Fibroblast of gingiva (primary cell): ENCODE measurements around the gene PHACTR3.

Experiments
- DNase-seq: peaks from one replicate; pipeline ENCODE4 v3.0.0-alpha.2; 2011; ENCODE audit warnings: low read depth

The PHACTR3 gene

DNA sequence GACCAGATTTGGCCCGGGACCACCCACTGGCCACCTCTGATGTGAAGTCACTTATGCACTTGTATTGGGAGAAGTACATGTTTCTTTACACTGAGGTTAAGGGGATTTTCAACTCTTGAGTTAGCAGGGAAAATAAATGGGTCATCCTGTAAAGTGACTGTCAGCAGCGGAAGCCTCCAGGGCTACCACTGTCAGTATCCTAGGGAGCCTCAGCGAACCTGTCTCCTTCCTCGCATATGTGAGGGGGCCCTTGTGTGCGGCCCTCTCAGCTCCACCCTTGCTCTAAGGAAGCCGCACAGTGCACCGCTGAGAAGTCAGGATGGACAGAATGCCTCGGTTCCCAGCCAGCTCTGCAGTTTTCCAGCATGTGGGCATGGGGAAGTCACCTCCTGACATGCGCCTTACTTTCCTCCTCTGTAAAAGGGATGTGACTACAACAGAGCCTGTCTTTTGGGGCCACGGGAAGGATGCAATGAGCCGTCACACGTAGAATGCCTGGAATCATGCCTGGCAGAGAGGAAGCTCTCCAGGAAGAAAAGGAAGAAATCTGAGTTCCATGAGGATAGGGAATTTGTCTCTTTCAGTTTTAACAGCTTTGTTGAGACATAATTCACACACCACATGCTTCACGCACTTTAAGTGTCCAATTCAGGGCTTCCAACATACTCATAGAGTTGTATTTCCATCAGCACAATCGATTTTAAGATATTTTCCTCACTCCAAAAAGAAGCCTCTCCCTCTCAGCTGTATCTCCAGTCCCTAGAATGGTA lies 213.7 kb downstream of the PHACTR3 start:
- no peak for DNase-seq

GRCh38 chr20:59818911-59819310 lies 214.6 kb downstream of the PHACTR3 start:
- DNase-seq, result no peak

DNA sequence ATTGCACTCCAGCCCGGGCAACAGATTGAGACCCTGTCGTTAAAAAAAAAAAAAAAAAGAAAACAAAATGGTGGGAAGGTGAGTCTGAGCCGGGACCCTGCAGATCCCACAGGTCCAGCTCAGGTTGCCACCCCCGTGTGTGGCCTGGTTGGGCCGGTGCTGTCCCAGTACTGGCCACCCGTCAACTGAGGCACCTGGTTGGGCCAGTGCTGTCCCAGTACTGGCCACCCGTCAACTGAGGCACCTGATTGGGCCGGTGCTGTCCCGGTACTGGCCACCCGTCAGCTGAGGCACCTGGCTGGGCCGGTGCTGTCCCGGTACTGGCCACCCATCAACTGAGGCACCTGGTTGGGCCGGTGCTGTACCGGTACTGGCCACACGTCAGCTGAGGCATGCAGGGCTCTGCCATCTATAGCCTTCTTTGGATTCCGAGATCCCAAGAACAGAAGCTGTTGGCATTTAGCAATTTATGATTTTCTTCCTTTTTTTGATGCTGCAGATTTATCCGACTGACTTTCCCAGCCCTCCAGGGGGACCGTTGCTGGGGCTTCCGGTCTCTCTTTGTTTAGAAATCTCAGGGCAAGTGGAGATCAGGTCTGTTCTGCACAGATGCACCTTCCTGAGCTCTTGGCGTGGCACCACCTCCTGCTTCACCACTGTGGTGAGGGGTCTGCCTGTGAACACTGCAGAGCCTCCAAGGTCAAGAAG lies 215.3 kb downstream of the PHACTR3 start:
- no peak for DNase-seq

GRCh38 chr20:59820204-59821041 lies 216.1 kb downstream of the PHACTR3 start:
- DNase-seq, result no peak

DNA sequence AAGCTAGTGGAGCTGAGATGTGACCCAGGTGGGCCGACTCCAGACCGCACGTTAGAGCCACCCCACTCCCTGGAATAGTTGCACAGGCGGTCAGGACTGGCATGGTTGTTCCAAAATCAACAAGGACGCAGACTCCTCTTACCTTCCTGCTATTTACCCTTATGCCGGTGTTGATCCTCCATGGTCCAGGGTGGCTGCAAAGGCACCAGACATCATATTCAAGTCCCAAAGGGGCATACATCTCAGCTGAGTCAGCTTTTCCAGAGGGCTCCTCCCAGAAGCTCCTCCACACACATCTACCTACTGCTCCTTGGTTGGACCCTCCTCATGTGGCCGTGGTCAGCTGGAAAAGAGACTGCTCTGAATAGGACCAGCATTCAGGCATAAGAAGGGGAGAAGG lies 216.9 kb downstream of the PHACTR3 start:
- DNase-seq, result no peak

DNA sequence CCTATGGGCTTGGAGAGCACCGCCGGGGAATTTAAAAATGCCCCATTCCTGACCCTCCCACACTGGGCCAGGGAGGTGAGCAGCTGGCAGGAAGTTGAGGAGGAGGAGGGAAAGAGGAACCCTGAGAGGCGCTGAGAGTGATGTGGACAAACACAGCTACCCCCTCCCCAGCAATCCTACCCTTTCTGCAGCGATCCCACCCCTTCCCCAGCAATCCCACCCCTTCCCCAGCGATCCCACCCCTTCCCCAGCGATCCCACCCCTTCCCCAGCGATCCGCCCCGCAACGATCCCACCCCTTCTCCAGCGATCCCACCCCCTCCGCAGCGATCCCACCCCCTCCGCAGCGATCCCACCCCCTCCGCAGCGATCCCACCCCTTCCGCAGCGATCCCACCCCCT lies 217.4 kb downstream of the PHACTR3 start:
- DNase-seq, result no peak

DNA sequence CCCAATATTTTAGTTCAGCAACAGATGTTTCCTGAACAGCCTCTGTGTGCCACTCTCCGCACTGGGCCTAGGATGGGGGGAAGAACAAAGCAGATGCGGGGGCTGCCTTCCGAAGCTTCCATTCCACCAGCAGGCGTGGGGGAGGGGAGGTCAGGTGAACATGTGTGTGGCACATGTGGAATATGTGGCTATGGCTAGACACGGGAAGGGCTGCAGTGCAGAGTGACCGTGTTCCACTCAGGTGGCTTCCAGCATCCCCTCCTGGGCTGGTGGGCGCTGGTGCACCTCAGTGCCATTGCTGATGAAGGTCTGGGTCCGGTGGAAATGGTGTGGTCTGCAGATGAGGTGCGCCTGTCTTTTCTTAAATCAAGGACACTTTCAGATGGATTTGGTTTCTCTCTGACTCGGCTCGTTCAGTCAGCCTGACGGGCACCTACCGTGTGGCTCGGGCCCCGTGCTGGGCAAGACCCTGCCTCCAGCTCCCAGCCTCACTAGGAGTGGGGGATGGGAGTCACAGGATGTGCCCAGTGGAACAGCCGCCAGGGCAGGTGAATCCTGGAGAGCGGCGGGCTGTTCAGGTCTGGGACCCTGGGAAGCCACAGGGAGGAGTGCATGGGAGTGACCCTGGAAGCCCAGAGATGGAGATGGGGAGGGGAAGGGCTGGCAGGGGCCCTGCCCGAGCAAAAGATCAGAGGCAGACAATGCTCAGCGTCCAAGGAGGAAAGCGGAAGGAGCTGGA lies 218.1 kb downstream of the PHACTR3 start:
- DNase-seq, result no peak

DNA sequence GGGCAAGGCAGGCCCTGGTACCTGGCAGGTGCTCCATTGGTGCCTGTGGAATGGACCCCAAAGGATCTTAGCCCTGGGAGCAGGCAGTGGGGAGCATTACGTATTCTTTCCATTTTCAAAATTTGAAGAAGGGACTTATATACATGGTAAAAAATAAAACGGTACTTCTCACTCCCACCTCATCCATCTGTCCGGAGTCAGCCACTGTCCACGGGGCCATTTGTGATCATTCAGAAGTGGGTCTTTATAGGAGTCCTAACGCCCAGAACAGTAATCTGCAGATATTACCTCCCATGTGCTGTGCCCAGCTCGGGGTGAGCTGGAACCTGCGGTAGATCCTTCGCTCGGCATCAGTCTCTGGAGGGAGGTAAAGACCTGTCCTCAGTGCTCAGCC lies 218.7 kb downstream of the PHACTR3 start:
- no peak for DNase-seq

DNA sequence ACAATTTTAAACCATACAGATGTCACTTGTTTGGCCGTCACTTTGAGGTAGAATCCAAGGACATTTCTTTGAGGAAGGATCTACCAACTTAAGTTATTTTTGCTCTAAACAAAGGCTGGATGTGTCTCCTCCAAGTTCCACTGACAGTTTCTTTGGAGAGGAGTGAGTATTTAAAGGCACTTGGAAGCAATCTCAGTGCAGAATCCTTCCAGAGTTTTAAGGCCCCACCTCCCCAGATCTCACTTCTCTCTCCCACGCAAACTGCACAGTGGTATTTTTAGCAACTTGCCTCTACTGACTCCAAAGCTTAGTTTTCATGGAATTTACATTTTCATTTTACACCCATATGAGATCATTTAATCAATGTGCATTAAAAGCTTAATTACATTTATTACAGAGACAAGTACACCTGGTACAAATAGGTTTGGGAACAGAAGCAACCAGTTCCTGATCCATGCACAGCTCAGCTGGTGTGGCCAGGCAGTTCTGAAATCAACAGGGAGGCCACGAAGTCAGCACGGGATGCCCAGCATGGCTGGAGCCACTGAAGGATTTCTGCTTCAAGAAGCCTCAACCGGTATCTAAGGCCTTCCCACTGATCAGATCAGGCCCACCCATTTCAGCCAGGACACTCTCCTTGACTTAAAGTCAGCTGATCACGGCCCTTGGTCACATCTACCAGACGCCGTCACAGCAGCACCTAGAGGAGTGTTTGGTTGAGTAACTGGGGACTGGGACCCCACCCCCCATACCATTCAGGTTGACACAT lies 219.3 kb downstream of the PHACTR3 start:
- DNase-seq, result no peak

- no peak for DNase-seq
These were observed 220.6 kb downstream of the PHACTR3 start for GRCh38 chr20:59824711-59825562.

- DNase-seq, result no peak
These were observed 221.2 kb downstream of the PHACTR3 start for GRCh38 chr20:59825563-59825920.

GRCh38 chr20:59825944-59826759 lies 221.8 kb downstream of the PHACTR3 start:
- DNase-seq, result no peak

DNA sequence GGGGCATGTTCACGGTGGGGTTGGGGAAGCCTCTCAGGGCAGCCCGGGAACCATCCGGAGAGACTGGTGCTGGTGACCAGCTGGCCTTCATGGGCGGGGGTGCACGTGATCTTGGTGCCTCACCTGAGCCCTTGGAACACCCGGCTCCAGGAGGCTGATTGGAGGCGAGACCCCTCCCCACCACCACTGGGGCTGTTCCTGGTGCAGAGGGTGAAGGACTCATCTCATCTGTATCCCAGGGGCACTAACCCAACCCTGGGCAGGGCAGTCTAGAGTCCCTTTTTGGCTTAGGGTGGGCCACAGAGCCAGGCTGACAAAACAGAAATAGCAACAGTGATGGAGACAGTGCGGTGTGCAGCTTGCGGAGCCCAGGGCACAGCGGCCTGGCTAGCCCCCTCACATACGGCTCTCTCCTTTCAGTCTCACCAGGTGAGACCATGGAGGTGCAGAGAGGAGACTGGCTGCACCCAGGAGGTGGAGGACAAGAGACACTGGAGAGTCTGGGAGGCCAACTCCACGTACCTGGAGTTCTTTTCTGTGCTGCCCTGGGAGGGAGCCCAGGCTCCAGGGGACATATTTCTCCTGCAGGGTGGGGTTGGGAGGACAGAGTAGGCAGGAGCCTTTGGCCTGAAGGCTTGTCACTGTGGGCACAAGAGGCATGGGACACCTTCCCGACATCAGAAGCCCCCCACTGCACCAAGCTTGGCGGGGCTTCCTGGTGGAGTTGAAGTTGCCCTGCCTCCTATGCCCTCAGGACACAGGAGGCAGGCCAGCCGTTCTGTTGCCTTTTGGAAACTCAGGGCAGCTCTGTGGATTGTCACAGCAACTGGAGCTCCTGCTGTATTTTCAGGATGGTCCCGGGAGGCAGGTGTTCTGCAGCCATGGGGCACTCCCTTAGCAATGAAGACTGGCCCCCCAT lies 223.1 kb downstream of the PHACTR3 start:
- no peak for DNase-seq

DNA sequence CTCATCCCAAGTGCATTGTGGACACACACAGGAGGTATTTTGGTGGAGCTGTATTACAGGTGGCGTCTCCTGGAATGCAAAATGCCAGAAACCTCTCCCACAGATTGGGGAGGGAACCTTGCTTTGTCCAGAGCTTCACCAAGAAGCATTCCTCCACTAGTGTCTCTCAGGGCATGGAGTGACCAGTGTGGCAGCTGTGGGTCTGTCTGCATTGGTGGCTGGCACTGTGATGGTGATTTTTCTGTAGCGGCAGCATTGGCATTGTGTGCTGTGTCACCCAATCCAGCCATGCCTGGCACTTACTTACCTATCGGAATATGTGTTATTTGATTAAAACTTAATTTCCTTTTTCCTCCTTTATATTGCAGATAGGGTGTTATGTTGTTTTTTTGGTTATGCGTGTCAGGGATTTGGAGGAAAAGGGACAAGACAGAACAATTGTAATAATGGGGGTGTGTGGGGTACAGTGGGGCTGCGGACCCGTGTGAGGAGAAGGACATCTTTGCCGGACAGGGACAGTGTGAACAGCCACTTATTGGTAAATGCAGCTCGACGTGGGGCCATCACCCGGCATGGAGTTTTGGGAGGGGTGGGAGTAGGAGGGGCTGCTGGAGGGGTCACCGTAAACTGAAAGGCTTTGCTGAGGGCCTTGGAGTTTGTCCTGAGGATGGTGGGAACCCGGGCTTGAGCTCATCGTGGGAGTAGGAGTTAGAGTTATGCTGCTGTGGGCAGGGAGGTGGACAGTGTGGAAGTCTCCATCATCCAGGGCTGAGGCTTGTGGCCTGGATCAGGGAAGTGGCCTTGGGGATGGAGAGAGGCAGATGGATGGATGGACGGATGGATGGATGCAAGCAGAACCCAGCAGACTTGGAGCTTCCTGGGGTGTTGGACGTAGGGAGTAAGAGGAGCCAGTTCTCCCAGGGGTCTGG lies 224.0 kb downstream of the PHACTR3 start:
- no peak for DNase-seq

DNA sequence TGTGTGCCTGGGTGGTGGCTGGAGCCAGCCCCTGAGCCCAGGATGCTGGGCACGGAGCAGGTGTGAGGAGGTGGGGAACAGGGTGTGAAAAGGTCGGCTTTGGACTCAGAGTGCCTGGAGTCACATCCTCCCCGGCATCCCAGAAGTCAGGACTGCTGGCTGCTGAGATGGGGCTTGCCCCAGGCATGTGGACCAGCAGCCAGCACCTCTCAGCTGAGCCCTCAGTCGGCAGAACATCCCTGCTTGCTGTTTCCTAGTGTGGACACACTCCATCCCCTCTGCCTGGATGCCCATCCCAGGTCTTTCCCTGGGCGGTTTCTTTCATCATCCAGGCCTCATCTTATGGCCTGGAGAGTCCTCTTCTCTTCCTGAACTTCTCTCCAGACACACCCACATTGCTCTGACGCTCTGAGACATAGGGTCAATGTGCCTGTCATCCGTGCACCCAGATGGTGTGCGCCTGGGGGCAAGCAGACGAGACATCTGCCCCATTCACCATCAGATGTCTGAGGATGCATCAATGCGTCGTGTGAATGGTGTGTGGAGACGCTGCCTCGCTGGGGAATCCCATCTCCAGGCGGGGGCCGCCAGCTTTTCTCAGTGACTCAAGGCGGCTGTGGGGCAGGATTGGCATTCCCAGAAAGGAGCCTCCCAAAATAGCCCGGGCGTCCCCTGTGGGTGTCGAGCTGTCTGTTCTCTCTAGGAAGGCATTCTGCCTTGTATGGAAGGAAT lies 224.9 kb downstream of the PHACTR3 start:
- no peak for DNase-seq

DNA sequence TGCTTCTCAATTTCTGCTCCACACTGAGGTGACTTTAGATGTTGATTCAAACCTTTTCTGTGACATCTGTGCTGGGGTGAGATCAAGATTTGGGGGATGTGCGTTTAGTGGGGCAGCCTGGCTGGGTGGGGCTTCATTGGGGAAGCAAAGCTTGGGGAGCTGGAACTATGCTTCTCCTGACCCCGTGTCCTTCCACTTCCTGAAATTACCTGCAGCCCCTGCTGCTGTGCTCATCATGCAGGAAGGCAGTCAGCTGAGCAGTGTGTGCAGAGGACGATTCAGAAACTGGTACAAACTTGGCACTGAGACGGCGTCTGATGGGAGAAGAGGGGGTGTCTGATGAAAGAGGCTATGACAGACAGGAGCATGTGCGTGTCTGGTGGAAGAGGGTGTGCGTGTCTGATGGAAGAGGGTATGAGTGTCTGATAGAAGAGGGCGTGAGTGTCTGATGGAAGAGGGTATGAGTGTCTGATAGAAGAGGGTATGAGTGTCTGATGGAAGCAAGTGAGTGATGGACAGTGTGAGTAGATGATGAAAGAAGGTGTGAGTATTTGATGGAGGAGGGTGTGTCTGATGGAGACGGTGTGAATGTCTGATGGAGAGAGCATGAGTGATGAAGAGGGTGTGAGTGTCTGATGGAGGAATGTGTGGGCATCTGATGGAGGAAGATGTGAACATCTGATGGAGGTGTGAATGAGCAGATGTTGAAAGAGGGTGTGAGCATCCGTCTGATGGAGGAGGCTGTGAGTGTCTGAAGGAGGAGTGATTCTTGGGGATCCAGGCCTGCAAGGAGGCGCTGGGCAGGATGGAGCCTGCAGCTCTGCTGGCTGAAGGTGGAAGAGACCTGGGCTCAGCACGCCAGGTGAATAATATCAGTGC lies 225.7 kb downstream of the PHACTR3 start:
- DNase-seq, result no peak
